Thyroid gland (tissue), 4 donors: ENCODE results near the gene TPK1. TPM values are rescaled to one million over a fixed set of nuclear protein-coding genes. Genes with fewer than 3 reads are reported as not detected.

ENCODE experiments used
- DNase-seq, 2 donors: peaks; one replicate each; pipeline ENCODE4 v3.0.0-alpha.2; 2019
- H3K27ac ChIP-seq, 3 donors: fragments of 200-600 bp; sonication (generic); 1 replicate in 2 of 3; 2 replicates in 1 of 3; pipeline ENCODE4 v1.5.1; 2016 to 2019; ENCODE audit warnings: mild to moderate bottlenecking in 1 of 3, moderate library complexity in 1 of 3
- H3K27me3 ChIP-seq: fragments of 200-600 bp; sonication (generic); one replicate; pipeline ENCODE4 v1.5.1; 2019
- H3K36me3 ChIP-seq, 2 donors: fragments of 200-600 bp; sonication (generic); one replicate each; pipeline ENCODE4 v1.5.1; 2016 to 2019
- H3K4me1 ChIP-seq, 2 donors: fragments of 200-600 bp; sonication (generic); one replicate each; pipeline ENCODE4 v1.5.1; 2017 to 2019
- H3K4me3 ChIP-seq, 3 donors: fragments of 200-600 bp; sonication (generic); replicated peaks in 1 of 3; 1 replicate in 2 of 3; 2 replicates in 1 of 3; pipeline ENCODE4 v1.5.1; 2016; ENCODE audit warnings: mild to moderate bottlenecking in 1 of 3
- H3K9me3 ChIP-seq: fragments of 200-600 bp; sonication (generic); one replicate; pipeline ENCODE4 v1.5.1; 2017
- CTCF ChIP-seq, 6 experiments: fragments of 200-600 bp in 3 of 6; fragments of 450-650 bp in 3 of 6; sonication (generic) in 3 of 6; IDR thresholded peaks; one replicate each; pipeline ENCODE4 v1.5.1; 2016 to 2019; ENCODE audit warnings: antibody characterized with exemption in 6 of 6, mild to moderate bottlenecking in 2 of 6, inconsistent platforms in 1 of 6, moderate library complexity in 1 of 6
- POLR2A ChIP-seq, 2 donors: fragments of 450-650 bp; IDR thresholded peaks; one replicate each; pipeline ENCODE4 v1.6.1; 2017; ENCODE audit warnings: antibody characterized with exemption in 2 of 2, mild to moderate bottlenecking in 2 of 2, moderate library complexity in 1 of 2
- WGBS, 2 donors: methylation state at CpG; one replicate each; pipeline ENCODE4 v1.1.5; 2017; 5-methylcytosine and 5-hydroxymethylcytosine counted together
- intact Hi-C: fragments of 100-400 bp; cut with DNase I; formaldehyde crosslinking; loops from one replicate; pipeline ENCODE4 v1.15.1; 2023
- total RNA-seq, 4 donors: library from RNA; depleted of rRNA; stranded (reverse); fragments of >200 nt; gene quantifications; one replicate each; pipeline ENCODE4 v1.2.3, GENCODE V29; 2016

The TPK1 gene
- total RNA-seq, 4 donors from 2014 or later, result 2.6 to 10.4 (median 6.2) TPM

- intact Hi-C loops, result no loop called here
- no peak overlapping the region for H3K4me3 ChIP-seq
- no peak overlapping the region for H3K27ac ChIP-seq
- 82 to 83% methylated on average over 5 of the region's 5 CpGs for WGBS, 2 donors
- H3K4me1 ChIP-seq, result no peaks in the 10 kb centered on the region
- TF ChIP-seq CTCF (IDR thresholded peaks at IDR 0.05), result no peak
- TF ChIP-seq POLR2A (IDR thresholded peaks at IDR 0.05), result no peak
- no peaks in the 10 kb centered on the region for H3K36me3 ChIP-seq
- no peaks in the 10 kb centered on the region for H3K9me3 ChIP-seq
- no peak for DNase-seq
- no peaks in the 10 kb centered on the region for H3K27me3 ChIP-seq
Measured at GRCh38 chr7:144500225-144500624, 335.6 kb downstream of the TPK1 start.

DNA sequence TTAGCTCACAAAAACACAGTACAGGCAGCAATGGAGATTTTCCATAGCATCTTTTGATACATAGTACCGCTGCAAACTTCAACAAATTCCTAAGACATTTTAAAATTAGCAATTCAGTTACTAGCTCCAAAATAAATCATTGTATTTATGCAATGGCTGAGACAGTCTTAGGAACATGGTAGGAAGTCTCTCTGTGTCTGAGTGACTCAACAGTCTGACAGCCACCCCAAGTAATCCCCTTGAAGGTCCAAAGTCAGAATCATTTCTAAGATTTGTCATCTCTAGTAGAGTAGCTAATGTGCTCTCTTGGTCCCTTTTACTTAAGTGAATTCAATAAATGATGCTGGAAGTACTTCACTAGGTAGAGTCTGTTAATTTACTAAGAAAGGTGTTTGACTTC lies 338.6 kb downstream of the TPK1 start:
- no peak overlapping the region for H3K4me3 ChIP-seq
- no peaks in the 10 kb centered on the region for H3K4me1 ChIP-seq
- intact Hi-C loops, result no loop called here
- WGBS, 2 donors, result 73 to 88% methylated on average over 1 of the region's 1 CpG
- TF ChIP-seq POLR2A (IDR thresholded peaks at IDR 0.05) (no peak), CTCF (IDR thresholded peaks at IDR 0.05) (no peak)
- DNase-seq, result no peak
- no peaks in the 10 kb centered on the region for H3K9me3 ChIP-seq
- no peaks in the 10 kb centered on the region for H3K27me3 ChIP-seq
- H3K36me3 ChIP-seq, result no peaks in the 10 kb centered on the region
- H3K27ac ChIP-seq, result no peak overlapping the region

DNA sequence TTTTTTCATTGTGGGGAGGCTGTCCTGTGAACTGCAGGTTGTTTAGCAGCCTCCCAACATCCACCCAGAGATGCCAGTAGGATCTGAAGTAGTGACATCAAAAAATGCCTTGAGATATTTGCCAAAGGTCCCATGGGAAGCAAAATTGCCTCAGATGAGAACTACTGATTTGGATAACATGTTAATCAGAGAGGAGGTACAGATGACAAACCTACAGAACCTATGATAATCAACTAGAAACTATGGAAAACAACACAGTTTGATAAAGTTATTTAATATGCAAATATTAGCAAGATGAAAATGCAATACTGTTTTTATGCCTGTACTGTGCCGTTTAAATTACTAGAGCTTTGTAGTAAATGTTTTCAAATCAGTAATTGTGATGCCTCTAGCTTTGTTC lies 341.5 kb downstream of the TPK1 start:
- 94 to 95% methylated on average over 1 of the region's 1 CpG for WGBS, 2 donors
- no peaks in the 10 kb centered on the region for H3K9me3 ChIP-seq
- H3K36me3 ChIP-seq, result no peaks in the 10 kb centered on the region
- H3K27me3 ChIP-seq, result no peaks in the 10 kb centered on the region
- no peak overlapping the region for H3K27ac ChIP-seq
- no peaks in the 10 kb centered on the region for H3K4me1 ChIP-seq
- no peak overlapping the region for H3K4me3 ChIP-seq
- intact Hi-C loops, result no loop called here
- no peak for DNase-seq
- TF ChIP-seq POLR2A (IDR thresholded peaks at IDR 0.05) (no peak), CTCF (IDR thresholded peaks at IDR 0.05) (no peak)

DNA sequence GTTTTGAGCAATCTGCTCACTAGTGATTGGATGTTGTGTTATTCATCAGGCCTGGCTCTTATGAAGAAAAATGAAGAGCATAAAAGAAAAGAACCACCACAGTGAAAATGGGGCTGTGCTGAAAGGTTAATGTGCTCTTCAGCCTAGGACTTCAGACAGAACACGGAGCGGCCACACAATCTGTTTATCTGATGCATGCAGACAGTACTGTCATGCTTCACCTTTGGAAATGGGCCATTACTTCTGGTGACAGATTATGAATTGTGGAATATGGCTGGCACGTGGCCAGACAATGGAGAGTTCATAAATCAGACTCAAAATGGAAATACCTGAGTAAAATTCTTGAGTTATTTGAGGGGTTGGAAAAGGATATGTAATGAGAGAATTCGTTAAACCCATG lies 346.3 kb downstream of the TPK1 start:
- TF ChIP-seq POLR2A (IDR thresholded peaks at IDR 0.05) (no peak), CTCF (IDR thresholded peaks at IDR 0.05) (no peak)
- Histone ChIP-seq H3K4me3 (no peak overlapping the region), H3K36me3 (no peaks in the 10 kb centered on the region), H3K27me3 (no peaks in the 10 kb centered on the region), H3K9me3 (no peaks in the 10 kb centered on the region), H3K4me1 (no peaks in the 10 kb centered on the region), H3K27ac (no peak overlapping the region)
- 71 to 82% methylated on average over 4 of the region's 4 CpGs for WGBS, 2 donors
- intact Hi-C loops, result no loop called here
- no peak for DNase-seq

GRCh38 chr7:144488977-144489376 lies 346.9 kb downstream of the TPK1 start:
- Histone ChIP-seq H3K4me3 (no peak overlapping the region), H3K36me3 (no peaks in the 10 kb centered on the region), H3K4me1 (no peaks in the 10 kb centered on the region), H3K27ac (no peak overlapping the region), H3K27me3 (no peaks in the 10 kb centered on the region), H3K9me3 (no peaks in the 10 kb centered on the region)
- TF ChIP-seq POLR2A (IDR thresholded peaks at IDR 0.05), result no peak
- TF ChIP-seq CTCF (IDR thresholded peaks at IDR 0.05), result no peak
- DNase-seq, result no peak
- 95 to 97% methylated on average over 4 of the region's 4 CpGs for WGBS, 2 donors
- intact Hi-C loops, result no loop called here
